Prostate gland (tissue), 2 donors: ENCODE data around the gene TTC38. TPM values are rescaled to one million over a fixed set of nuclear protein-coding genes. Genes with fewer than 3 reads are reported as not detected.

Source experiments
- DNase-seq: peaks from one replicate; pipeline ENCODE4 v3.0.0-alpha.2; 2019; ENCODE audit warnings: low spot score
- H3K27ac ChIP-seq, 2 donors: fragments of 200-600 bp; sonication (generic); 2 replicates each; pipeline ENCODE4 v1.5.1; 2017 to 2019
- H3K27me3 ChIP-seq: fragments of 200-600 bp; sonication (generic); replicated peaks from 2 replicates; pipeline ENCODE4 v1.5.1; 2019; ENCODE audit not compliant: insufficient read depth
- H3K36me3 ChIP-seq, 2 donors: fragments of 200-600 bp; sonication (generic); 1 replicate in 1 of 2; 2 replicates in 1 of 2; pipeline versions ENCODE4 v1.5.1 to v1.8.1; 2017 to 2019
- H3K4me1 ChIP-seq: fragments of 200-600 bp; sonication (generic); replicated peaks from 2 replicates; pipeline ENCODE4 v1.5.1; 2019
- H3K4me3 ChIP-seq, 2 donors: fragments of 200-600 bp; sonication (generic); 2 replicates each; pipeline ENCODE4 v1.5.1; 2017 to 2019
- H3K9me3 ChIP-seq: fragments of 200-600 bp; sonication (generic); 2 replicates; pipeline ENCODE4 v1.5.1; 2017
- CTCF ChIP-seq, 4 experiments: fragments of 200-600 bp in 2 of 4; fragments of 450-650 bp in 2 of 4; sonication (generic) in 2 of 4; IDR thresholded peaks; 1 replicate in 3 of 4; 2 replicates in 1 of 4; pipeline ENCODE4 v1.5.1; 2016 to 2019; ENCODE audit warnings: antibody characterized with exemption in 4 of 4, mild to moderate bottlenecking in 2 of 4, moderate library complexity in 2 of 4
- POLR2A ChIP-seq: fragments of 450-650 bp; IDR thresholded peaks from one replicate; pipeline ENCODE4 v1.6.1; 2016; ENCODE audit warnings: antibody characterized with exemption, mild to moderate bottlenecking
- POLR2AphosphoS5 ChIP-seq: sonication (generic); formaldehyde crosslinking; IDR thresholded peaks from one replicate; pipeline ENCODE4 v1.6.1; 2017; ENCODE audit warnings: antibody characterized with exemption
- WGBS: methylation state at CpG from one replicate; pipeline ENCODE4 v1.1.5; 2018; 5-methylcytosine and 5-hydroxymethylcytosine counted together
- intact Hi-C: fragments of 100-400 bp; cut with DNase I; formaldehyde crosslinking; loops from one replicate; pipeline ENCODE4 v1.14.2; 2022
- total RNA-seq, 2 donors: library from RNA; depleted of rRNA; stranded (reverse); fragments of >200 nt; gene quantifications; one replicate each; pipeline ENCODE4 v1.1.0, GENCODE V29; 2016

TTC38 gene
- total RNA-seq, 2 donors from 2014 or later = 47.6 to 115 TPM

GRCh38 chr22:46337870-46338269, 70.1 kb downstream of the TTC38 start:
- Histone ChIP-seq H3K27me3 (no peaks in the 10 kb centered on the region), H3K4me1 (peaks cover 5% of the 10 kb centered on the region), H3K4me3 (no peak overlapping the region), H3K9me3 (no peaks in the 10 kb centered on the region), H3K36me3 (peaks cover 5 to 14% of the 10 kb centered on the region in 2 donors), H3K27ac (no peak overlapping the region)
- WGBS = 89% methylated on average over 9 of the region's 9 CpGs
- no peak for DNase-seq
- TF ChIP-seq POLR2A (no peak), POLR2AphosphoS5 (no peak)
- intact Hi-C loops = no loop called here

- H3K27ac ChIP-seq = no peak overlapping the region
- peaks cover 5% of the 10 kb centered on the region for H3K4me1 ChIP-seq
- 91% methylated on average over 8 of the region's 8 CpGs for WGBS
- no peaks in the 10 kb centered on the region for H3K9me3 ChIP-seq
- TF ChIP-seq CTCF (IDR thresholded peaks at IDR 0.05) = no peak
- TF ChIP-seq POLR2AphosphoS5 = no peak
- no peaks in the 10 kb centered on the region for H3K27me3 ChIP-seq
- DNase-seq = no peak
- H3K4me3 ChIP-seq = no peak overlapping the region
- intact Hi-C loops = no loop called here
- H3K36me3 ChIP-seq = peaks cover 7 to 14% of the 10 kb centered on the region in 2 donors
Observed at GRCh38 chr22:46338636-46339035, 70.8 kb downstream of the TTC38 start.

- Histone ChIP-seq H3K4me1 (peaks cover 5% of the 10 kb centered on the region), H3K4me3 (no peak overlapping the region), H3K36me3 (peaks cover 7 to 14% of the 10 kb centered on the region in 2 donors), H3K27ac (no peak overlapping the region), H3K9me3 (no peaks in the 10 kb centered on the region), H3K27me3 (no peaks in the 10 kb centered on the region)
- no peak for DNase-seq
- TF ChIP-seq POLR2AphosphoS5 (no peak), POLR2A (no peak), CTCF (IDR thresholded peaks at IDR 0.05) (no peak)
- intact Hi-C loops = no loop called here
- 94% methylated on average over 5 of the region's 5 CpGs for WGBS
Observed at GRCh38 chr22:46339956-46340355, 72.1 kb downstream of the TTC38 start.

GRCh38 chr22:46340676-46341075, 72.9 kb downstream of the TTC38 start:
- intact Hi-C loops = no loop called here
- Histone ChIP-seq H3K27me3 (no peaks in the 10 kb centered on the region), H3K9me3 (no peaks in the 10 kb centered on the region), H3K4me1 (peaks cover 5% of the 10 kb centered on the region), H3K36me3 (peaks cover 7 to 14% of the 10 kb centered on the region in 2 donors), H3K27ac (no peak overlapping the region), H3K4me3 (no peak overlapping the region)
- DNase-seq = no peak
- TF ChIP-seq POLR2AphosphoS5 = no peak
- WGBS = 88% methylated on average over 13 of the region's 13 CpGs

Other genes starting within 250 kb of the TTC38 start
- gene PPARA, start 117.5 kb upstream of the TTC38 start, total RNA-seq = 10 to 100 TPM; 21.2 to 27.3 TPM
- gene CDPF1, start 17.7 kb upstream of the TTC38 start, total RNA-seq = 10 to 100 TPM; 16.2 to 20.6 TPM
- gene PKDREJ, start 4.7 kb upstream of the TTC38 start, total RNA-seq = under 1 TPM in 1 of 2 donors, not detected in 1; 0.68 TPM
- gene GTSE1, start 28.9 kb downstream of the TTC38 start, total RNA-seq = 1 to 10 TPM in 1 of 2 donors, under 1 TPM in 1; 0.46 to 4.8 TPM
- 10 to 100 TPM; 35.1 to 52.9 TPM for gene TRMU, start 67.7 kb downstream of the TTC38 start, total RNA-seq